CD4-positive, CD25-positive, alpha-beta regulatory T cell (primary cell): ENCODE measurements around the gene GSK3B. TPM values are rescaled to one million over a fixed set of nuclear protein-coding genes. Genes with fewer than 3 reads are reported as not detected.
"Not testable (repeated sequence)": the region's sequence is repeated elsewhere in the genome, so short reads cannot be mapped to it uniquely, and the experiment has no call there.

Experiments
- ATAC-seq, 2 donors: fragments of 150-1000 bp; cut with Tn5 transposase; one replicate each; pipeline ENCODE4 v1.10.0; 2021; ENCODE audit warnings: low read depth in 2 of 2, moderate number of reproducible peaks in 2 of 2, moderate library complexity in 1 of 2
- DNase-seq, 3 donors: peaks; one replicate each; pipeline versions ENCODE4 v3.0.0 to v3.0.0-alpha.2; 2012 to 2022; ENCODE audit warnings: mixed read lengths in 1 of 3
- H3K27ac ChIP-seq: one replicate; pipeline ENCODE4 v1.7.0; 2013; ENCODE audit warnings: mild to moderate bottlenecking, low read length; ENCODE audit not compliant: insufficient read depth, poor library complexity, severe bottlenecking
- H3K27me3 ChIP-seq: one replicate; pipeline ENCODE4 v1.7.0; 2013; ENCODE audit warnings: low read length; ENCODE audit not compliant: control insufficient read depth, insufficient read depth
- H3K36me3 ChIP-seq: one replicate; pipeline ENCODE4 v1.7.0; 2013; ENCODE audit warnings: mild to moderate bottlenecking, low read length, moderate library complexity; ENCODE audit not compliant: control insufficient read depth, insufficient read depth
- H3K4me1 ChIP-seq: 2 replicates; pipeline ENCODE4 v1.7.0; 2013; ENCODE audit warnings: mild to moderate bottlenecking, low read length; ENCODE audit not compliant: insufficient read depth, control insufficient read depth, poor library complexity, severe bottlenecking
- H3K4me3 ChIP-seq: one replicate; pipeline ENCODE4 v1.7.0; 2013; ENCODE audit warnings: low read depth, mild to moderate bottlenecking, low read length, moderate library complexity
- H3K9me3 ChIP-seq, 2 experiments: 1 replicate in 1 of 2; 2 replicates in 1 of 2; pipeline ENCODE4 v1.7.0; 2013; ENCODE audit warnings: low read length in 2 of 2, mild to moderate bottlenecking in 1 of 2, moderate library complexity in 1 of 2; ENCODE audit not compliant: control insufficient read depth in 2 of 2
- H3K27ac Mint-ChIP-seq, 3 donors: one replicate each; pipeline ENCODE4 v1.8.0; 2020 to 2022; ENCODE audit warnings: mild to moderate bottlenecking in 3 of 3, mixed read lengths in 3 of 3, moderate library complexity in 2 of 3
- H3K27me3 Mint-ChIP-seq: one replicate; pipeline ENCODE4 v1.8.0; 2022; ENCODE audit warnings: mild to moderate bottlenecking, mixed read lengths
- H3K36me3 Mint-ChIP-seq: one replicate; pipeline ENCODE4 v1.8.0; 2020; ENCODE audit warnings: mixed read lengths
- H3K4me1 Mint-ChIP-seq, 4 donors: one replicate each; pipeline ENCODE4 v1.8.0; 2020 to 2022; ENCODE audit warnings: mixed read lengths in 4 of 4, mild to moderate bottlenecking in 1 of 4
- H3K4me3 Mint-ChIP-seq, 4 donors: one replicate each; pipeline ENCODE4 v1.8.0; 2020 to 2022; ENCODE audit warnings: mild to moderate bottlenecking in 4 of 4, mixed read lengths in 4 of 4, moderate library complexity in 3 of 4
- H3K9me3 Mint-ChIP-seq, 7 donors: one replicate each; pipeline ENCODE4 v1.8.0; 2020 to 2022; ENCODE audit warnings: mixed read lengths in 7 of 7, mild to moderate bottlenecking in 3 of 7, moderate library complexity in 2 of 7
- polyA plus RNA-seq, 4 donors: library from polyadenylated mRNA; unstranded; fragments of 300-500 nt; fragmentation: Illumina TruSeq; gene quantifications; one replicate each; pipeline ENCODE4 v1.2.3, GENCODE V29; 2021
- total RNA-seq: library from RNA; stranded (reverse); gene quantifications from one replicate; pipeline ENCODE4 v1.2.3, GENCODE V29; 2022

GSK3B gene
- total and polyA plus RNA-seq, 5 donors from 2014 or later = 12.9 to 45.4 (median 15.7) TPM

- not testable (repeated sequence) for H3K27me3 Mint-ChIP-seq, ATAC-seq, H3K27me3 ChIP-seq, H3K4me3 Mint-ChIP-seq, H3K9me3 ChIP-seq, H3K4me3 ChIP-seq, H3K27ac ChIP-seq, DNase-seq, H3K4me1 ChIP-seq
- Mint-ChIP-seq H3K9me3 (peaks cover 2 to 24% (median 7%) of the 10 kb centered on the region in 7 donors), H3K4me1 (peaks cover 35 to 78% (median 40%) of the 10 kb centered on the region in 4 donors), H3K27ac (peak overlapping the region in 1 of 3 donors; percentile 20), H3K36me3 (peaks cover 38% of the 10 kb centered on the region)
- H3K36me3 ChIP-seq = peaks cover 16% of the 10 kb centered on the region
These were observed 90.2 kb downstream of the GSK3B start for GRCh38 chr3:120004008-120004498.

DNA sequence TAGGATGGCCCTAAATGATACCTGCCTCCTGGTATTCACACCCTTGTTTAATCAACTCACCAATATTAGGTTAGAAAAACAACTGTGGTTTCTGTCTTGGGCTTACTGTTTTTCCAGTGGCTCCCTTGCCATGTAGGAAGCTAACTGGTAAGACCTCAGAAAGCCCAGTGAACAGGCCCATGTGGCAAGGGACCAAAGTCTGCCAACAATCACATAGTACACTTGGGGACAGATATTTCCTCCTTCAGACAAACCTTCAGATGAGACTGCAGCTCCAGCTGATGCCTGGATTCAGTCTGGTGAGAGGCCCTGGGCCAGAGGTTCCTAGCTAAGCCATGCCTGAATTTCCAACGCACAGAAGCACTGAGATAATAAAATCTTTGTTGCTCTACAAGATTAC, 96.1 kb downstream of the GSK3B start:
- DNase-seq (no peak), ATAC-seq (no peak)
- Histone ChIP-seq H3K27ac (no peak overlapping the region), H3K4me1 (no peaks in the 10 kb centered on the region), H3K9me3 (no peaks in the 10 kb centered on the region), H3K4me3 (no peak overlapping the region), H3K36me3 (peaks cover 35% of the 10 kb centered on the region), H3K27me3 (no peaks in the 10 kb centered on the region)
- H3K27me3 Mint-ChIP-seq = no peaks in the 10 kb centered on the region
- H3K27ac Mint-ChIP-seq = peak overlapping the region in 1 of 3 donors; percentile 0
- H3K4me3 Mint-ChIP-seq = no peak overlapping the region
- peaks cover 0 to 7% (median 0%) of the 10 kb centered on the region in 7 donors for H3K9me3 Mint-ChIP-seq
- peaks cover 28 to 45% (median 35%) of the 10 kb centered on the region in 4 donors for H3K4me1 Mint-ChIP-seq
- H3K36me3 Mint-ChIP-seq = peaks cover 47% of the 10 kb centered on the region

DNA sequence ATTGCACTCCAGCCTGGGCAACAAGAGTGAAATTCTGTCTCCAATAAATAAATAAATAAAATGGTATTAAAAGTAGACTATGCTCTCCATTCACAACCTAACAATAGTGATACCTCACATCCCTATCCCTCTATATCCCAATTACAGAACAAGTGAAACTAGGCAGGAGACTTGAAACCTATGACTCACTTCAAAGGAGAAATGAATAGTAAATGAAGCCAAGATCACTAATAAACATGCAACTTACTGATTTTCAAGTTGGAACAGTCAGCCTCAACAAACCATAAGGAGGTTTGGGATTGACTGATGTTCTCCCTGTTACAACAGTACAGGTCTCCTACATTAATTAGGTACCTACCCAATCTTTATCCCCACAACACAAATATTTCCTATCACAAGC, 103.4 kb downstream of the GSK3B start:
- Mint-ChIP-seq H3K27me3 (no peaks in the 10 kb centered on the region), H3K4me1 (peaks cover 33 to 45% (median 41%) of the 10 kb centered on the region in 4 donors), H3K9me3 (peaks cover 0 to 13% (median 3%) of the 10 kb centered on the region in 7 donors), H3K36me3 (peaks cover 28% of the 10 kb centered on the region), H3K4me3 (no peak overlapping the region), H3K27ac (peak overlapping the region in 1 of 3 donors; percentile 26)
- ATAC-seq (no peak), DNase-seq (no peak)
- H3K36me3 ChIP-seq = peaks cover 3% of the 10 kb centered on the region
- no peaks in the 10 kb centered on the region for H3K4me1 ChIP-seq
- no peaks in the 10 kb centered on the region for H3K9me3 ChIP-seq
- H3K27ac ChIP-seq = no peak overlapping the region
- H3K27me3 ChIP-seq = no peaks in the 10 kb centered on the region
- H3K4me3 ChIP-seq = no peak overlapping the region

DNA sequence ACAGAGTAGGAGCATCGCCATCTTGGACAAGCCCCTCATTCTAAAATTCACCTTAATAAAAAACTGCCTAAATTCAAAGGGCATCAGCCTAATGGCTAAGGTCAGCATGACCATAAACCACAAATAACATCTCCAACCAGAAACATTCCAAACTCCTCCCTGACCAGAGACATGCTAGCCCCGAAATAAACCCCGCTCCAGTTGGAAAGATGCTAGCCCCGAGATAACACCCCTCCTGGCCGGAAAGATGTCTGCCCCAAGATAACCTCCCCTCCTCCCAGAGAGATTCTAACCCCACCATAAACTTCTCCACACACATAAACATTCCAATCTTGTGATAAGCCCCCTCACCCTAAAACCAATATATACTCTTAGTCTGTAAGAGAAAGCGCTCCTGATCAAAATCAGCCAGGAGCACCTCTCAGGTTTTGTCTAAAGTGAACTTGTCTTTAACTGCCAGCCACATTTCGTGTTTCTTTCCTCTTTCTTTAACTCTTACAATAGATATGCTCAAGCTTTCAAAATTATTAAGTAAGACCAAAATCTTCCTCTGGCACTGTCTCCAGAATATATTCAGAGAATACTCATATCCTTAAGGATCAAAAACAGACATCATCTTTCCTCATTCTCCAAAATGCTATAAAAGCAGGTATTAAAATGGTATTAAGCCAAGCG, 104.1 kb downstream of the GSK3B start:
- Mint-ChIP-seq H3K27ac (no peak overlapping the region), H3K9me3 (peaks cover 0 to 20% (median 7%) of the 10 kb centered on the region in 7 donors), H3K27me3 (no peaks in the 10 kb centered on the region), H3K4me3 (no peak overlapping the region), H3K36me3 (peaks cover 35% of the 10 kb centered on the region), H3K4me1 (peaks cover 35 to 48% (median 42%) of the 10 kb centered on the region in 4 donors)
- Histone ChIP-seq H3K36me3 (peaks cover 3% of the 10 kb centered on the region), H3K27ac (no peak overlapping the region), H3K4me3 (no peak overlapping the region), H3K4me1 (no peaks in the 10 kb centered on the region), H3K27me3 (no peaks in the 10 kb centered on the region), H3K9me3 (peaks cover 0 to 2% of the 10 kb centered on the region in 2 experiments)
- ATAC-seq (no peak), DNase-seq (no peak)

GRCh38 chr3:119986812-119987211, 107.4 kb downstream of the GSK3B start:
- peaks cover 29 to 54% (median 43%) of the 10 kb centered on the region in 4 donors for H3K4me1 Mint-ChIP-seq
- H3K9me3 ChIP-seq, H3K4me3 Mint-ChIP-seq, H3K4me1 ChIP-seq, DNase-seq, H3K36me3 ChIP-seq, H3K27me3 ChIP-seq, H3K27ac ChIP-seq, H3K4me3 ChIP-seq, H3K27ac Mint-ChIP-seq, ATAC-seq, H3K27me3 Mint-ChIP-seq: not testable (repeated sequence)
- H3K36me3 Mint-ChIP-seq = peaks cover 49% of the 10 kb centered on the region
- peaks cover 1 to 41% (median 12%) of the 10 kb centered on the region in 7 donors for H3K9me3 Mint-ChIP-seq

- H3K4me3 ChIP-seq = no peak overlapping the region
- no peaks in the 10 kb centered on the region for H3K27me3 ChIP-seq
- Mint-ChIP-seq H3K9me3 (peaks cover 1 to 33% (median 12%) of the 10 kb centered on the region in 7 donors), H3K4me3 (no peak overlapping the region), H3K4me1 (peaks cover 29 to 61% (median 45%) of the 10 kb centered on the region in 4 donors), H3K36me3 (peaks cover 55% of the 10 kb centered on the region), H3K27ac (no peak overlapping the region), H3K27me3 (no peaks in the 10 kb centered on the region)
- no peak overlapping the region for H3K27ac ChIP-seq
- no peaks in the 10 kb centered on the region for H3K36me3 ChIP-seq
- no peaks in the 10 kb centered on the region for H3K4me1 ChIP-seq
- H3K9me3 ChIP-seq = peaks cover 0 to 2% of the 10 kb centered on the region in 2 experiments
- no peak for DNase-seq
- ATAC-seq = no peak
These were observed 112.9 kb downstream of the GSK3B start for GRCh38 chr3:119981386-119981785.

DNA sequence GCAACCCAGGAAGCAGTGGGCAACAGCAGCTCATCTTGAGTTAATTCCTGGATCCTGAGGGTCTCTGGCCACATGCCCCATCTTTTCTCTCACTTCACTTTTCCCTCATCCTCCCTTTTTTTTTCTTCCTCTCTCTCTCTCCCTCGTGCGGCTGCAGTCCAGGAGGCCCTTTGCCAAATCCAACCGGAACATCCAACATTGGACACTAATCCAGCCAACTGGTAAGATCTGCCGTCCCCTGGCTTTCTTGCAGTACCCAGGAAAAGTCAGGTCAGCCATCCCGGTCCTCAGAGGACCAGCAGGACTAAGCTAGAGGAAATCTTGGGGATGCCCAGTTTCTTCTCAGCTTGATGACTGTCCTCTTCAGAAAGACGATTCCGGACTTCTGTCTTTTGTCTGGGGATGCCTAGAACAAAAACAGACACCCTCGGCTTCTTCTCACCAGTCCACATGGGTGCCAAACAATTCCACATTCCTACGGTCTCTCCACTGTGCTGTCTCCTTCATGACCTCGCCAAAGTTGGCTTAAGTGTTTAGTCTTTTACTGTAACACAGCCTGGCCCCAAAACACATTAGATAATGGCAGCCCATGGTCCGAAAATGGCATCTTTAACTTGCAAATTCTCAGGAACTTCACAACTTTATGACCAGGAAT, 115.6 kb downstream of the GSK3B start:
- H3K27me3 ChIP-seq = no peaks in the 10 kb centered on the region
- H3K4me3 Mint-ChIP-seq = peak overlapping the region in 1 of 4 donors; percentile 7
- H3K4me1 Mint-ChIP-seq = peaks cover 26 to 62% (median 43%) of the 10 kb centered on the region in 4 donors
- peaks cover under 1 to 7% (median 4%) of the 10 kb centered on the region in 7 donors for H3K9me3 Mint-ChIP-seq
- no peak overlapping the region for H3K27ac ChIP-seq
- no peak for ATAC-seq
- no peak overlapping the region for H3K27ac Mint-ChIP-seq
- no peaks in the 10 kb centered on the region for H3K36me3 ChIP-seq
- H3K4me3 ChIP-seq = no peak overlapping the region
- no peaks in the 10 kb centered on the region for H3K27me3 Mint-ChIP-seq
- no peaks in the 10 kb centered on the region for H3K4me1 ChIP-seq
- no peaks in the 10 kb centered on the region for H3K9me3 ChIP-seq
- H3K36me3 Mint-ChIP-seq = peaks cover 31% of the 10 kb centered on the region
- no peak for DNase-seq
